ENCODE measurements around the gene ITGA2.

ITGA2 gene

DNA sequence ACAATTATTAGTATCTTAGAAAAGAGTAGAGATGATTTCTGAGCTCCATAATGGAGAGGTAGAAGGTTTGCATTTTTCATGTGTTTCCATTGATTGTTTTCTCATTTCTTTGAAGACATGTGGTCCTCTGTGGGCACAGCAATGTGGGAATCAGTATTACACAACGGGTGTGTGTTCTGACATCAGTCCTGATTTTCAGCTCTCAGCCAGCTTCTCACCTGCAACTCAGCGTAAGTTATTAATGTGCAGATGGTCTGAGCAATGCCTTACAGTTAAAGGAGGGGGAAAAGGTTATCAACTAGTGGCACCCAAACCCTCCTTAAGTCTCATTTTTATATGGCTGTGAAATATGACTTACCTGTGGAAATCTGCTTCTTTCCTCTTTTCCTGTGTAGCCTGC is 59.1 kb downstream of the ITGA2 start:
- ChIA-PET CTCF (interaction anchor here (1.2 to 1.3 kb wide), 3 partner anchors 9 to 100 kb away, joined by 3 to 4 read pairs (median 3); no protein-coding TSS in a partner anchor), POLR2A (no interaction called here)
- TF ChIP-seq, protein P1, sequence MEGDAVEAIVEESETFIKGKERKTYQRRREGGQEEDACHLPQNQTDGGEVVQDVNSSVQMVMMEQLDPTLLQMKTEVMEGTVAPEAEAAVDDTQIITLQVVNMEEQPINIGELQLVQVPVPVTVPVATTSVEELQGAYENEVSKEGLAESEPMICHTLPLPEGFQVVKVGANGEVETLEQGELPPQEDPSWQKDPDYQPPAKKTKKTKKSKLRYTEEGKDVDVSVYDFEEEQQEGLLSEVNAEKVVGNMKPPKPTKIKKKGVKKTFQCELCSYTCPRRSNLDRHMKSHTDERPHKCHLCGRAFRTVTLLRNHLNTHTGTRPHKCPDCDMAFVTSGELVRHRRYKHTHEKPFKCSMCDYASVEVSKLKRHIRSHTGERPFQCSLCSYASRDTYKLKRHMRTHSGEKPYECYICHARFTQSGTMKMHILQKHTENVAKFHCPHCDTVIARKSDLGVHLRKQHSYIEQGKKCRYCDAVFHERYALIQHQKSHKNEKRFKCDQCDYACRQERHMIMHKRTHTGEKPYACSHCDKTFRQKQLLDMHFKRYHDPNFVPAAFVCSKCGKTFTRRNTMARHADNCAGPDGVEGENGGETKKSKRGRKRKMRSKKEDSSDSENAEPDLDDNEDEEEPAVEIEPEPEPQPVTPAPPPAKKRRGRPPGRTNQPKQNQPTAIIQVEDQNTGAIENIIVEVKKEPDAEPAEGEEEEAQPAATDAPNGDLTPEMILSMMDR (IDR thresholded peaks at IDR 0.05; ENCODE audit: control extremely low read depth, extremely low read depth, low read depth, missing control alignments): no peak
- no peak for DNase-seq (ENCODE audit: extremely low spot score)

DNA sequence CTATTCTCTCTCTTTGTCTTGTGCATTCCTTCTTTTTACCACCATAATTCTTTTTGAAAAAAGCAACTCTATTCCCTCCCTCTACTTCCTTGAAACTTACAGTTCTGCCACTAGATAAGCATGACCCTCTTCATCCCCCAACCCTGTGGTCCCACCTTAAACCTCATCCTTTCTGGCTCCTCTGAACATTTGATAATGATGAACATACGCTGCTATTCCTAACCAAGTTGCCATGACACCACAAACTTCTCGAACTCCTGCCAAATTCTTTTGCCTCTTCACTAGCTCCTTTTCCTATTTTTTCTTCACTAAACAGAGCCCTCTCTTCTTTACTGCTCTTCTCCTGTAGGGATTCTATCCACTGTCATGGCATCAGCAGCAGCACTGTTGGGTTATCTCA is 63.3 kb downstream of the ITGA2 start:
- DNase-seq (ENCODE audit: extremely low spot score): no peak
- POLR2A ChIA-PET: no interaction called here
- CTCF ChIA-PET: interaction anchor here (1.0 to 1.4 kb wide), 3 partner anchors 9 to 76 kb away, joined by 3 to 5 read pairs (median 3); no protein-coding TSS in a partner anchor
- TF ChIP-seq, protein P1 (IDR thresholded peaks at IDR 0.05; ENCODE audit: control extremely low read depth, extremely low read depth, low read depth, missing control alignments): no peak

DNA sequence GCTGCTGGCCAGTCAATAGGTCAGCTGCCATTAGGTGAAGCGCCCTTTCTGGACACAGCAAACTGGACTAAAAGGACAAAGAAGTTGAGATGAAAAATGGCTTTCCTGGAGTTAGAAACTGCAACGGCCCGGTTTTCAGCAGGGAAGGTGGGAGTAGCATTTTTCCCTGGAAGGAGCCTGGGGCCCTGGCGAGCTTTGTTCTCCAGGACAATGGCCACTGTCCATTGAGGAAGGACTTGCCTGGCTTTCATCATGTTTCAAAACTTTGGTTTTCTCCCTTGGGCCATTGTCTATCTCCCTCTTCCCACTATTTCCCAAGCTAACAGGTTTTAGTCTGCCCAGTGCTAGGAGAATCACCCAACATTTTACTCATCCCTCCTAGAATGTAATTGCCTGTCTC is 64.2 kb downstream of the ITGA2 start:
- ChIA-PET POLR2A (no interaction called here), CTCF (interaction anchor here (1.4 kb wide), 1 partner anchor 10 kb away, joined by 5 read pairs; no protein-coding TSS in a partner anchor)
- DNase-seq (ENCODE audit: extremely low spot score): no peak
- TF ChIP-seq, protein P1 (IDR thresholded peaks at IDR 0.05; ENCODE audit: control extremely low read depth, extremely low read depth, low read depth, missing control alignments): no peak

- ChIA-PET POLR2A (no interaction called here), CTCF (no interaction called here)
- DNase-seq (ENCODE audit: extremely low spot score): no peak
- TF ChIP-seq, protein P1 (IDR thresholded peaks at IDR 0.05; ENCODE audit: control extremely low read depth, extremely low read depth, low read depth, missing control alignments): no peak
These were observed 66.2 kb downstream of the ITGA2 start for GRCh38 chr5:53055365-53055764.

DNA sequence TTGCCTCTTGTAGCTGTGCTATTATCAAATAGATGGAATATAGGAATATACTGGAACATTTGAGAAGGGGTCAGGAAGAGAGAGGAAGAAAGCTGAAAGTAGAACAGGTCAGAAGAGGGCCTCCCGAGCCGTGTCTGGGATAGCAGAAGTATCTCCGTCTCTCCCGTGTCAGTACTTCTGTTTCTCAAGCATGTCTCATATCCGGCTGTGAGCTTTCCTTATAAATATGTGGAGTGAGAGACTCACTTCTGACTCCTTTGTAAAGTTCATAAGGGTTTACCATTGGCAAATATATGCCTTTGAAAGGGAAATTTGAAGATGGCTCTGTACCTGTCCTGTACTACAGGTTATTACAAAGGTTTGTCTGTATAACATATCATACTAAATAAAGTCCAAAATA is 70.1 kb downstream of the ITGA2 start:
- CTCF ChIA-PET: interaction anchor here (1.1 to 1.6 kb wide), 2 partner anchors 24 to 105 kb away, joined by 3 to 4 read pairs; no protein-coding TSS in a partner anchor
- TF ChIP-seq, protein P1 (IDR thresholded peaks at IDR 0.05; ENCODE audit: control extremely low read depth, extremely low read depth, low read depth, missing control alignments): no peak
- POLR2A ChIA-PET: no interaction called here
- DNase-seq (ENCODE audit: extremely low spot score): no peak

- CTCF ChIA-PET: no interaction called here
These were observed 74.0 kb downstream of the ITGA2 start for GRCh38 chr5:53063176-53063575.

More at GRCh38 chr5:53063176-53063575, 74.0 kb downstream of the ITGA2 start:
- DNase-seq (ENCODE audit: extremely low spot score): no peak
- TF ChIP-seq, protein P1 (IDR thresholded peaks at IDR 0.05; ENCODE audit: control extremely low read depth, extremely low read depth, low read depth, missing control alignments): no peak
- POLR2A ChIA-PET: no interaction called here
